HG03520 (cell line): Measurements from ENCODE around the gene LTO1.
"Not testable (repeated sequence)": the region's sequence is repeated elsewhere in the genome, so short reads cannot be mapped to it uniquely, and the experiment has no call there.

ENCODE experiments used
- ATAC-seq: cut with Tn5 transposase; IDR thresholded peaks from one replicate; pipeline ENCODE4 v1.9.1; 2021; ENCODE audit warnings: mild to moderate bottlenecking, moderate library complexity; ENCODE audit not compliant: unreplicated experiment

The LTO1 gene

DNA sequence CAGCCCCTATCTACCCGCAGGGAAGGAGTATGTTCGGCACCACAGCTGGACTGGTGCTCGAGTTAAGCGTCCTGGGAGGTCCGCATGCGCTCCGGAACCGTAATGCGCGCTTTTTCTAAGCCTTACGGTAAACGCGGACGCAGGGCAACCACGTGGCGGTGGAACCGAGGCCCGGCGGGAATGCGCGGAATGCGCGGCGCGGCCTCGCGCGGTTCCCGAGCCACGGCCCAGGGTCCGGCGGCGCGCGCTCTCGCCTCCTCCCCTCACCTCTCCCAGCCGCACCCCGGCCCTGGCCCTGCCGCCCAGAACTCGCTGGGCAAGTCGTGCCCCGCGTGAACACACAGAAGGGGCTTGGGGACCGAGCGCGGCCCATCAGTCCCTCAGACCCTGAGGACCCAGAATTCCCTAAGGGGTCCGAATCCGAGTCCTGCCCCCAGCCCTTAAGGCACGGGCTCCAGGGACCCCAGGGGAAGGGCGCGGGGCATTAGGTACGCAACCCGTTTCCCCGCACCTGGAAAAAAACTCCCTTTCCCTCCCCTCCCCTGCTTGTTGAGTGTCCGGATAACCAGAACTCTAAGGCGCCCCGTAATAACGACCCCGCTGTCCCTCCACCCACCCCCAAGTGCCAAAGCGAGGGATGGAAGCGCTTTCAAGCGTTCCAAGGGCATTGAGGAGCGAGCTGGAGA lies 38.5 kb downstream of the LTO1 start:
- ATAC-seq = no peak

DNA sequence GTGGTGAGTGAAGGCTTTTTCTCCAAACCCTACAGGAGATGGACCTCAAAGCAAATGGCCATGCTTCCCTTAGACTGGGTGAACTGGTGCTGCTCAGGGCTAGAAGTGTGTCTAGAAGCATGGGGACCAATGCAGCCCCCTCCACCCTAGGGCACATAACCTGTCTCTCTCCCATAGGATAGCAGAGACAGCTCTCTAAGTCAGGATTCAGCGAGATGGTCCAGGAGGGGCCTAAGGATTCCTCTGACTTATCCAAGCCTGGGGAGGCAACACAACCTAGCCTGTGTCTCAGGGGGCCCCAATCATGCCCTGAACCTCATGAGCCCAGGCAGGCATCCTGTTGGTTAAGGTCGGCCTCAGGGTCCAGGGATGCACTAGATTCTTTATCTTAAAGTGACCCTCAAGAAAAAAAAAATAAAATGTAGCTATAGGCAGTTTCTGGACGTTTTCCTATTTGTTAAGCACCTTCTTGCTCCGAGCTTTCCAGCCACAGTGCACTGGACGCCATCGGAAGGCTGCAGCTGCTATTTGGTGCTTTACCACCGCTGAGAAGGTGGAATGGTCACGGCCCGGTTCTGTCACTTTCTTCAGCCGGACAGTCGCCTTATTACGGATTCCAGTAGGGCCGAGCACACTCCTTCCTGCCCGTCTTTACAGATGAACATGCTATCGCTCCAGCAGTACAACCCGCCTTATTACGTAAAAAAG lies 39.2 kb downstream of the LTO1 start:
- no peak for ATAC-seq

DNA sequence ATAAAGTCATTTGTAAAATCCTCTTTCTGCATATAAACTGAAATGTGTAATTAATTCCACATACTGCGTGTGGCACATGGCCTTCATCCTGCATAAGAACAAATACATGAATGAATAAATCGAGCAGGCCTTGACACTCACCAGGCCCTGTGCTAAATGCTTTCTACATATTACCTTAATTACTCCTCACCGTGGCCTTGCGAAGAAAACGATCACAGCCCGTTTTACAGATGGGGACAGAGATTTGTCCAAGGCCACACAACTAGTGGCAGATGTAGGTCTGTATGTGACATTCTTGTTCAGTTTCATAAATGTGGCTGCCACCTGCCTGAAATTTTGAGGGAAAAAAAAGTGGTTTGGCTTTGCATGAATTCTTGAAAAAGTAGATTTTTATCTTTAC lies 40.0 kb downstream of the LTO1 start:
- no peak for ATAC-seq

DNA sequence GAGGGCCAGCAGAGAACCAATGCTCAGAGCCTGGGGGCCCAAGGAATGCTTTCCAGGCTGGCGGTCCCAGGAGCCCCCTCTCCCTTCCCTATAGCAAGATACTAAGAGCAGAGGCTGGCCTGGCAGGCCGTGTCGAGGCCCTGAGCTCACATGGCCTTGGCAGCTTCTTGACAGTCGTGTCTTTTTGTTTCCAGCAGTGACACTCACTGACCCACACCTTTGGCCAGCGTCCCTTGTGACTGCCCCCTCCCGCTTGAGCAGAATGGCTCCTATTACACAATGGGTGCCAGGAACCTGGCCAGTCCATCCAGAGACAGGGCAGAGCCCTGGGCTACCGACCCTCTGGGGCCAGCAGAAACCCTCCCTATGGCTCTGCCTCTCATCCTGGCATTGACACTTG lies 40.6 kb downstream of the LTO1 start:
- no peak for ATAC-seq

DNA sequence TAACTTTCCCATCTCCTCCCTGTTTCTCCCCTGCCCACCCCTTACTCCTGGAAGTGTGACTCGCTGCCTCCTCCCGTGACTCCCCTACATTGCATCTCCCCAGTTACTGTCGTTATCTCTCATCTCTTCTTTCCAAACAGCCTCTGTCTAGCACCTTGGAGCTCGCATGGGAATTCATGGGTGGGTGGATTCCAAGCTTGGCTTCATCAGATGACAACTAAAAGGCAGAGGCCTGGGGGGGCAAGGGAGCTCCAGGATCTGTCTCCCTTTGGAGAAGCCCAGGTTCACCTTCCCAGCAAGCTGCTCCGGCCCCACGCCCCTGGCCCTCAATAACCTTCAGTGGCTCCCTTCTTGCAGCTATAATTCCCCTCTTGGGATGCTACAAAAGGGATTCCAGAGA lies 41.1 kb downstream of the LTO1 start:
- no peak for ATAC-seq

DNA sequence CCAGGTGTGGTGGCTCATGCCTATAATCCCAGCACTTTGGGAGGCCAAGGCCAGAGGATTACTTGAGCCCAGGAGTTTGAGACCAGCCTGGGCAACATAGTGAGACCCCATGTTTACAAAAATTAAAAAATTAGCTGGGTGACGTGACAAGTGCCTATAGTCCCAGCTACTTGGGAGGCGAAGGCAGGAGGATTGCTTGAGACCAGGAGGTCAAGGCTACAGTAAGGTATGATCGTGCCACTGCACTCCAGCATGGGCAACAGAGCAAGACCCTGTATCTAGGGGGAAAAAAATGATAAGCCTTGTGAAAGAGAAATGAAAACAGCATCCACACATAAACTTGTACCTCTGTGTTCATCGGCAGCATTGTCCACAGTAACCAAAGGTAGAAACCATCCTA lies 42.3 kb downstream of the LTO1 start:
- no peak for ATAC-seq

DNA sequence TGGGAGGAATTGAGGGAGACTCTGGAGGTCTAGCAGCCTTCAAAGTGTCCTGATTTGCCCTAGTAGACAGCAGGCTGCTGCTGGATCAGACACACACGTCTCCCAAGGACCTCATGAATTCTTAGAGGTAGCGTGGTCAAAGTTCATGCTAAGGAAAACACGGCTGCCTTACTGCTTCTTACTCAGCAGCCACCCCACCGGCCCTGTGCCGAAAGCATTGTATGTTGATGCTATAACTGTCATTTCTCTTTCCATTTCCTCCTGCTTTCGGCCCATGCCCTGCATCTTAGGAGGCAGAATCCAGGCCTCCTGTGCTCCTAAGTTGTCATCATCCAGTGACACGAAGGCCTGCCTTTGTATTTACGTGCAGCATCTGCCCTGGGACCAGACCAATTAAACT lies 44.7 kb downstream of the LTO1 start:
- ATAC-seq = no peak

DNA sequence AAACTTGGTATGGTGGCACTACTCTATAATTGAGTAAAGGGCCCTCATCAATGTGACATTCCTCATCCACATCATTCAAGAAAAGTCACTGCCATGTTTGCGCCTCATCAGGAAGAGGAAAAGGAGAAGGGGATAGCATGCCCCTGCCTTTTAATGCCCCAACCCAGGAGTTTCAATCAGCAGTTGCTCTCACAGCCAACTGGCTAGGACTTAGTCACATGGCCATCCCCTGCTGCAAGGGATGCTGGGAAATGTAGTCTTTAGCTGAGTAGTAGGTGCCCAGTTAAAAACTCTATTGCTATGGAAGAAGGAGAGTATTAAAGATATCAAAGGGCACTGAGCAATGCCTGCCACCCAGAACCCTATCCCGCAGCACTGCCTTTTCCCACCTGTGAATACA lies 45.1 kb downstream of the LTO1 start:
- no peak for ATAC-seq

DNA sequence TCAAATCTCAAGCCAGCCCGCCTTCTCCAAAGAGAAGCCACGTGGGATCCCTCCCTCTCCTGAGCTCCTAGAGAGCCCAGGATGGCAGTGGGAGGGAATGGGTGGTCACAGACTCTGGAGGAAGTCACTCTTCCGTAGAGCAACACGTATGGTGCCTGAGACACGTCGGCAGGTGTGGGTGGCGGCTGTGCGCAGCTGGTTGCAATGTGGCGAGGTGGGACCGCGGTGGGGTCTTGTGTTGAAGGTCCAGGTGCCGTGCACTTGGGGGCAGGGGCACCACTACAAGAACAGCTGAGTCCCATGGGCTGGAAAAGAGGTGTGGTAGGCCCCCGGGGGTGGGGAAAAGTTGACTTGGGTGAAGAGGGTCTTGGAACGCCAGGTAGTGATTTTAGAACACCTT lies 47.6 kb downstream of the LTO1 start:
- ATAC-seq = no peak

DNA sequence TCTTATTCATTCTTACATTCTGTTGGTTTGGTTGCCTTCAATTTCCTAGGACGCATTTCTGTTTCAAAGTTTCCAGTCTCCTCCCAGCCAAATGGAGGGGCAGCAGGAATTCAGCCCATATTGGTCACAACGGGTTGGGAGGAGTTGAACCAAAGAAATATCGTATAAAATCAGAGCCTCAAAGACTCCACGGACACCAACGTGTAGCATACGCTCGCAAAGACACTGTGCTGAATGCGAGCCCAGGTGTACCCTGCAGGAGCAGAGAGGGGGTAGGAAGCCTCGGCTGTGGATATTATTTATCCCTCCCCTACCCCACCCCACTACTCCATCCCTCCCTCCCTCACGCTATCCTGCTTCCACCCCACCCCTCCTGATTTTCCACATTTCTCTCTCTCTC lies 49.7 kb downstream of the LTO1 start:
- ATAC-seq = no peak

DNA sequence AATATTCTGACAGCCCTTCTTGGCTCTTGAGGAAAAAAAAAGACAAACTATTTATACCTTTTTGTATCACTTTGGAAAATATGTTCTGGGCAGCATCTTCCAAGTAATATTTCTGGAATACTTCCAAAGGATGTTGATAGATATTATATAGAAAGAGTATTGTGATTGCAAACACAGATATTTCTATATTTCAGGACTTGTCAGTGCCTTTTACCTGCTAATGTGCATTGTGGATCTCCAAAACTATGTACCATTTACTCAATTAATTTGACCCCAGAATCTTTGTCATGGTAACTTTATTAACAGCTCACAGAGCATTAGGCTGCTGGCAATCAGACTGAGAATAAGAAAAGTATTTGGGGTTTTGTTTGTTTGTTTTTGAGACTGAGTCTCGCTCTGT lies 50.9 kb downstream of the LTO1 start:
- no peak for ATAC-seq

DNA sequence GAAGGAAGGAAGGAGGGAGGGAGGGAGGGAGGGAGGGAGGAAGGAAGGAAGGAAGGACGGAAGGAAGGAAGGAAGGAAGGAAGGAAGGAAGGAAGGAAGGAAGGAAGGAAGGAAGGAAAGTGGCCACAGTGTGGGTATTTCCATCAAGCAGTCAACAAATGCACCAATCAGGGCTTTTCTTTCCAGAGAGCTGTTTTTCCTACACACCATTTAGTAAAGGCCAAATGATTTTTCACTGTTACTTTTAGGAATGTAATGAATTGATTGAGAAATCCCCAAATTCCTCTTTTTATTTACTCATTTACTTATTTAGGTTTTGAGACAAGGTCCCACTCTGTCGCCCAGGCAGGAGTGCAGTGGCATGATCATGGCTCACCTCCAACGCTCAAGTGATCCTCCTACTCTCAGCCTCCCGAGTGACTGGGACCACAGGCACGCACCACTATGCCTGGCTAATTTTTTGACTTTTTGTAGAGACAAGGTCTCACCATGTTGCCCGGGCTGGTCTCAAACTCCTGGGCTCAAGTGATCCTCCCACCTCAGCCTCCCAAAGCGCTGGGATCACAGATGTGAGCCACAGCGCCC lies 53.0 kb downstream of the LTO1 start:
- ATAC-seq = not testable (repeated sequence)

DNA sequence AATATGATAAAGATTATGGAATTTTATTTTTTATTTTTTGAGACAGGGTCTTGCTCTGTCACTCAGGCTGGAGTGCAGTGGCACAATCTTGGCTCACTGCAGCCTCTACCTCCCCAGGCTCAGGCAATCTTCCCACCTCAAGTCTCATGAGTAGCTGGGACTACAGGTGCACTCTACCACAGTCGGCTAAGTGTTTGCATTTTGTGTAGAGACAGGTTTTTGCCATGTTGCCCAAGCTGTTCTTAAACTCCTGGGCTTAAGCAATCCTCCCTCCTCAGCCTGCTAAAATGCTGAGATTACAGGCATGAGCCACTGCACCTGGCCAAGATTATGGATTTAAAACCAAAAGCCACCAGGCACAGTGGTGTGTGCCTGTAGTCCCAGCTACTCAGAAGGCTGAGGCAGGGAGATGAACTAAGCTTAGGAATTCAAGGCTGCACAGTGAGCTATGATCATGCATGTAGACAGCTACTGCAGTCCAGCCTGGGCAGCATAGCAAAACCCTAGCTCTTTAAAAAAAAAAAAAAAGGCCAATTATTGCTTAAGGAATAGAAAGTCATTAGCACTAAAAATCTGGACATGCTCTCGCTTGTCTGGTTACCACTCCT lies 54.4 kb downstream of the LTO1 start:
- ATAC-seq = no peak

DNA sequence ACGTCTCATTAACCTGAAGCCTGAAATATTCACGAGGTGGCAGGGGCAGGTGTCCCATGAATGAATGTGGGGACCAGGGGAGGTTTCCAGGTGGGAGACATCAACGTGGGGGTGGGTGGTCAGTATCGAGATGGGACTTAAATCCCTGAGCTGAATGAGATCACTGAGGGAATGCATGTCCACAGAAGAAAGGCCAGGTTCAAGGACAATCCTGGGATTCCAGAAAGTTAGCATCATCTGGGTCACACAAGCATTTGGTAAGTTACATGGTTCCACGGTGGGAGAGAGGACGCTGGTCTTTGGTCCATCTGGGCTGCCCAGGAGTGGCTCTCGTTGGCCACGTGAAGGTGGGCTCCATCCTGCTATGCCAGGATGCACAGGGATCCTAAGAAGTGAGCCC lies 56.9 kb downstream of the LTO1 start:
- ATAC-seq = no peak

DNA sequence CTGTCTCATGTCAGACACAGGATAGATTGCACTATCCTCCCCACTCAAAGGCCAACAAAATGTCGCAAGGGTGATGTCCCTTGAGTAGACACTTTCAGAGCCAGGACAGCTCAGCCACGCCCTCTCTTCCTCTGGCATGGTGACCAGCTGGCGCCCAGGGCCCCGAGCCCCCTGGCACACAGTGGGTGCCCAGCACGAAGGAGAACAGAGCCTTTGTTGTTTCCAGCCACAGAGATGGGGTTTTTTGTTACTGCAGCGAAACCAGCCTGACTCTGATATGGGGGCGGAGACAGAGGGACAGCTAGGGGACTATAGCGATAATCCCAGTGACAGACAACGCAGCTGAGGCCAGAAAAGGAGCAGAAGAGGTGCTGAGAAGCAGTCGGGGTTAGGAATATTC lies 57.5 kb downstream of the LTO1 start:
- ATAC-seq = no peak

DNA sequence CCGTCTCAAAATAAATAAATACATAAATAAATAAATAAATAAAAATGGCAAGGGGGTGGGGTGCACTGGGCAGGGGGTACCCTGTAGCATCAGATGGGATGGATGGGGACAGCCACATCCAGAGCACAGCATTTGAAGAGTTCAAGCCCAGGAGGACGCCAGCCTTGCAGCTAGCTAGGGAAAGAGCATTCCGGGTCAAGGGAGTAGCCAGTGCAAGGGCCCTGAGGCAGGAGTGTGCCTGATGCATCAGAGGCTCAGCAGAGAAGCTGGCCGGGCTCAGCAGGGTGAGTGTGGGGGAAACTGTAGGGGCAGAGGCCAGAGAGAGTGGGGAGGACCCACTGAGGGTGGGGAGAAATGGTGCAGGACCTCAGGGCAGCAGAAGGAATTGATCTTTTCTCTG lies 57.9 kb downstream of the LTO1 start:
- ATAC-seq = no peak
